Liver (tissue), 9 donors: Measurements from ENCODE around the gene PPP2R2C. TPM values are rescaled to one million over a fixed set of nuclear protein-coding genes. Genes with fewer than 3 reads are reported as not detected.

Experiments used
- DNase-seq: peaks from one replicate; pipeline ENCODE4 v3.0.0-alpha.2; 2017; ENCODE audit warnings: low spot score
- H3K27ac ChIP-seq, 2 donors: one replicate each; pipeline ENCODE4 v1.7.0; 2013; ENCODE audit warnings: inconsistent platforms in 2 of 2, low read length in 2 of 2, control low read depth in 1 of 2, low read depth in 1 of 2, mild to moderate bottlenecking in 1 of 2
- H3K27me3 ChIP-seq, 4 donors: one replicate each; pipeline versions ENCODE4 v1.6.1 to v1.7.0; 2013; ENCODE audit warnings: low read length in 3 of 4, inconsistent platforms in 1 of 4, mild to moderate bottlenecking in 1 of 4, moderate library complexity in 1 of 4; ENCODE audit not compliant: control insufficient read depth in 4 of 4, insufficient read depth in 4 of 4
- H3K36me3 ChIP-seq, 4 donors: one replicate each; pipeline versions ENCODE4 v1.6.1 to v1.7.0; 2013; ENCODE audit warnings: low read length in 3 of 4, mild to moderate bottlenecking in 3 of 4, low read depth in 1 of 4, moderate library complexity in 1 of 4; ENCODE audit not compliant: control insufficient read depth in 4 of 4, insufficient read depth in 3 of 4
- H3K4me1 ChIP-seq, 4 donors: one replicate each; pipeline versions ENCODE4 v1.6.1 to v1.7.0; 2013; ENCODE audit warnings: low read length in 3 of 4, mild to moderate bottlenecking in 3 of 4, moderate library complexity in 1 of 4; ENCODE audit not compliant: control insufficient read depth in 4 of 4, insufficient read depth in 4 of 4
- H3K4me3 ChIP-seq, 3 donors: one replicate each; pipeline versions ENCODE4 v1.6.1 to v1.7.0; 2013; ENCODE audit warnings: low read length in 3 of 3, control low read depth in 1 of 3, low read depth in 1 of 3, mild to moderate bottlenecking in 1 of 3
- H3K9ac ChIP-seq, 2 donors: one replicate each; pipeline ENCODE4 v1.7.0; 2013; ENCODE audit warnings: low read length in 2 of 2, mild to moderate bottlenecking in 2 of 2, moderate library complexity in 2 of 2, control low read depth in 1 of 2, low read depth in 1 of 2
- H3K9me3 ChIP-seq, 4 donors: one replicate each; pipeline versions ENCODE4 v1.6.1 to v1.7.0; 2013; ENCODE audit warnings: low read length in 3 of 4; ENCODE audit not compliant: control insufficient read depth in 4 of 4
- ATF3 ChIP-seq: IDR thresholded peaks from 2 replicates; pipeline ENCODE4 v1.6.1; 2016; ENCODE audit warnings: antibody characterized with exemption
- CTCF ChIP-seq: fragments of 150-350 bp; IDR thresholded peaks from 2 replicates; pipeline ENCODE4 v1.5.1; 2017; ENCODE audit warnings: improper control_type of control experiment, low read depth, low read length; ENCODE audit not compliant: missing input control
- EGR1 ChIP-seq, 2 donors: IDR thresholded peaks; 2 replicates each; pipeline ENCODE4 v1.6.1; 2016 to 2018; ENCODE audit warnings: antibody characterized with exemption in 2 of 2, low read depth in 2 of 2
- FOXA1 ChIP-seq: IDR thresholded peaks from 2 replicates; pipeline ENCODE4 v1.6.1; 2016; ENCODE audit warnings: antibody characterized with exemption
- HNF4A ChIP-seq, 2 donors: conservative IDR thresholded peaks; 2 replicates each; pipeline ENCODE4 v1.6.1; 2016; ENCODE audit warnings: antibody characterized with exemption in 2 of 2, mild to moderate bottlenecking in 2 of 2
- HNF4G ChIP-seq: IDR thresholded peaks from 2 replicates; pipeline ENCODE4 v1.6.1; 2016; ENCODE audit warnings: antibody characterized with exemption
- JUND ChIP-seq, 2 donors: IDR thresholded peaks; 2 replicates each; pipeline ENCODE4 v1.6.1; 2016; ENCODE audit warnings: antibody characterized with exemption in 2 of 2
- NR2F2 ChIP-seq: IDR thresholded peaks from 2 replicates; pipeline ENCODE4 v1.6.1; 2016; ENCODE audit warnings: antibody characterized with exemption
- RAD21 ChIP-seq, 2 donors: IDR thresholded peaks; 2 replicates each; pipeline ENCODE4 v1.6.1; 2016; ENCODE audit warnings: antibody characterized with exemption in 2 of 2, mild to moderate bottlenecking in 2 of 2
- REST ChIP-seq: IDR thresholded peaks from 2 replicates; pipeline ENCODE4 v1.6.1; 2016; ENCODE audit warnings: antibody characterized with exemption, mild to moderate bottlenecking
- RXRA ChIP-seq, 2 donors: IDR thresholded peaks; 2 replicates each; pipeline ENCODE4 v1.6.1; 2017 to 2018; ENCODE audit warnings: antibody characterized with exemption in 2 of 2, mild to moderate bottlenecking in 1 of 2
- SP1 ChIP-seq: IDR thresholded peaks from 2 replicates; pipeline ENCODE4 v1.6.1; 2018; ENCODE audit warnings: antibody characterized with exemption, mild to moderate bottlenecking
- YY1 ChIP-seq: IDR thresholded peaks from 2 replicates; pipeline ENCODE4 v1.6.1; 2016; ENCODE audit warnings: antibody characterized with exemption, mild to moderate bottlenecking
- WGBS: extraction: QIAGEN DNeasy Blood & Tissue Kit; methylation state at CpG from one replicate; pipeline ENCODE4 v1.1.7; 2013; 5-methylcytosine and 5-hydroxymethylcytosine counted together
- polyA plus RNA-seq, 2 donors: library from polyadenylated mRNA; stranded (reverse) in 1 of 2; unstranded in 1 of 2; fragments of 200-250 nt in 1 of 2; fragments of >200 nt in 1 of 2; fragmentation: Nextera tagmentation in 1 of 2; extraction: Ambion mirVana in 1 of 2; gene quantifications; one replicate each; pipeline versions ENCODE4 v1.2.1 to v1.2.3, GENCODE V29; 2013 to 2015
- total RNA-seq, 2 donors: library from RNA; depleted of rRNA; stranded (reverse); fragments of >200 nt; gene quantifications; one replicate each; pipeline ENCODE4 v1.2.3, GENCODE V29; 2014
- donor health status: healthy.
- donor health status: healthy.
- donor health status: healthy.
- donor health status: healthy.
- donor health status: healthy.

Gene PPP2R2C
- total and polyA plus RNA-seq, 4 donors, result under 0.01 to 0.01 TPM; not detected in 2

GRCh38 chr4:6271701-6272465 lies 200.5 kb downstream of the PPP2R2C start:
- Histone ChIP-seq H3K9me3 (no peaks in the 10 kb centered on the region), H3K36me3 (no peaks in the 10 kb centered on the region), H3K27me3 (no peaks in the 10 kb centered on the region), H3K4me3 (no peak overlapping the region), H3K27ac (no peak overlapping the region), H3K4me1 (peaks cover 2 to 21% (median 12%) of the 10 kb centered on the region in 4 donors), H3K9ac (no peak overlapping the region)
- TF ChIP-seq RAD21 (IDR thresholded peaks at IDR 0.05), result no peak
- no peak for TF ChIP-seq HNF4A (conservative IDR thresholded peaks at IDR 0.05)
- no peak for TF ChIP-seq SP1
- no peak for TF ChIP-seq NR2F2
- no peak for TF ChIP-seq REST
- no peak for TF ChIP-seq CTCF
- TF ChIP-seq EGR1 (IDR thresholded peaks at IDR 0.05; ENCODE audit: low read depth in 2 of 2), result no peak
- TF ChIP-seq JUND (IDR thresholded peaks at IDR 0.05), result no peak
- no peak for TF ChIP-seq YY1
- DNase-seq, result no peak
- WGBS, result 72% methylated on average over 15 of the region's 15 CpGs

- no peak for DNase-seq
- Histone ChIP-seq H3K27me3 (no peaks in the 10 kb centered on the region), H3K4me1 (peaks cover 2 to 21% (median 12%) of the 10 kb centered on the region in 4 donors), H3K36me3 (no peaks in the 10 kb centered on the region), H3K9ac (no peak overlapping the region), H3K27ac (no peak overlapping the region), H3K4me3 (no peak overlapping the region), H3K9me3 (no peaks in the 10 kb centered on the region)
- WGBS, result 87% methylated on average over 9 of the region's 9 CpGs
- TF ChIP-seq SP1, result no peak
- TF ChIP-seq HNF4A (conservative IDR thresholded peaks at IDR 0.05), result no peak
- no peak for TF ChIP-seq EGR1 (IDR thresholded peaks at IDR 0.05; ENCODE audit: low read depth in 2 of 2)
- no peak for TF ChIP-seq YY1
- TF ChIP-seq RAD21 (IDR thresholded peaks at IDR 0.05), result no peak
- TF ChIP-seq FOXA1, result no peak
- no peak for TF ChIP-seq NR2F2
Measured at GRCh38 chr4:6271206-6271605, 201.2 kb downstream of the PPP2R2C start.

GRCh38 chr4:6270636-6271121 lies 201.7 kb downstream of the PPP2R2C start:
- Histone ChIP-seq H3K36me3 (no peaks in the 10 kb centered on the region), H3K9ac (no peak overlapping the region), H3K27me3 (no peaks in the 10 kb centered on the region), H3K4me1 (peaks cover 2 to 21% (median 12%) of the 10 kb centered on the region in 4 donors), H3K9me3 (no peaks in the 10 kb centered on the region), H3K27ac (no peak overlapping the region), H3K4me3 (peak overlapping the region; percentile 34 to 92 (median 36))
- WGBS, result 42% methylated on average over 8 of the region's 8 CpGs
- TF ChIP-seq HNF4G (no peak), RXRA (IDR thresholded peaks at IDR 0.05) (peak in 1 of 2 donors; percentile 10), ATF3 (no peak), NR2F2 (no peak)
- no peak for DNase-seq
